Activated B cell treated with CpG ODN at 0.5 μM for 24 hours (primary cell): Measurements from ENCODE around the gene CLIC4. TPM values are rescaled to one million over a fixed set of nuclear protein-coding genes. Genes with fewer than 3 reads are reported as not detected.
"Not testable (repeated sequence)": the region's sequence is repeated elsewhere in the genome, so short reads cannot be mapped to it uniquely, and the experiment has no call there.

Experiments used
- ATAC-seq: fragments of 200-7000 bp; cut with Tn5 transposase; one replicate; pipeline ENCODE4 v1.10.0; 2021; ENCODE audit warnings: low read depth, mild to moderate bottlenecking, moderate library complexity
- CTCF ChIA-PET: fragments of 350-600 bp; sonication (Branson Sonifier 250); formaldehyde crosslinking; loops from one replicate; lab custom pipeline; 2021; ENCODE audit warnings: antibody characterized with exemption; lab: Charles Lee
- POLR2A ChIA-PET: fragments of 350-600 bp; sonication (Branson Sonifier 250); formaldehyde crosslinking; loops from one replicate; lab custom pipeline; 2021; ENCODE audit warnings: antibody characterized with exemption; lab: Charles Lee
- DNase-seq: peaks from one replicate; pipeline ENCODE4 v3.0.0; 2022
- H3K27ac Mint-ChIP-seq: one replicate; pipeline ENCODE4 v1.8.0; 2020; ENCODE audit warnings: mixed read lengths
- H3K27me3 Mint-ChIP-seq: one replicate; pipeline ENCODE4 v1.8.0; 2021; ENCODE audit warnings: mixed read lengths
- H3K36me3 Mint-ChIP-seq: one replicate; pipeline ENCODE4 v1.8.0; 2021; ENCODE audit warnings: low read depth, mixed read lengths
- H3K4me1 Mint-ChIP-seq: one replicate; pipeline ENCODE4 v1.8.0; 2021; ENCODE audit warnings: mixed read lengths
- H3K4me3 Mint-ChIP-seq: one replicate; pipeline ENCODE4 v1.8.0; 2020; ENCODE audit warnings: mild to moderate bottlenecking, mixed read lengths
- H3K9me3 Mint-ChIP-seq: one replicate; pipeline ENCODE4 v1.8.0; 2020; ENCODE audit warnings: mixed read lengths
- CTCF ChIP-seq: fragments of 200-600 bp; IDR thresholded peaks from one replicate; pipeline ENCODE4 v1.8.0; 2022; ENCODE audit warnings: antibody characterized with exemption, mild to moderate bottlenecking
- intact Hi-C: fragments of 100-400 bp; cut with micrococcal nuclease; formaldehyde crosslinking; loops from one replicate; pipeline ENCODE4 v1.15.1; 2024
- total RNA-seq: library from RNA; stranded (reverse); gene quantifications from 2 replicates; pipeline ENCODE4 v1.2.3, GENCODE V29; 2022

The CLIC4 gene
- total RNA-seq, 1 donor from 2014 or later: 99.8 TPM

- Mint-ChIP-seq H3K27ac (no peak overlapping the region), H3K36me3 (no peaks in the 10 kb centered on the region), H3K27me3 (no peaks in the 10 kb centered on the region), H3K4me3 (no peak overlapping the region), H3K9me3 (no peaks in the 10 kb centered on the region), H3K4me1 (peaks cover 25% of the 10 kb centered on the region)
- ChIA-PET POLR2A (no interaction called here), CTCF (interaction anchor here (2.9 kb wide), 1 partner anchor 11 kb away, joined by 15 read pairs; no protein-coding TSS in a partner anchor)
- ATAC-seq (no peak), DNase-seq (no peak)
- no peak for TF ChIP-seq CTCF
- intact Hi-C loops: no loop called here
Observed at GRCh38 chr1:24699628-24700027, 45.6 kb upstream of the CLIC4 start.

- no peak overlapping the region for H3K4me3 Mint-ChIP-seq
Observed at GRCh38 chr1:24702511-24703293, 42.5 kb upstream of the CLIC4 start.

GRCh38 chr1:24704411-24705259 lies 40.6 kb upstream of the CLIC4 start:
- TF ChIP-seq CTCF: no peak
- peak overlapping the region; percentile 65 for H3K4me3 Mint-ChIP-seq
- POLR2A ChIA-PET: interaction anchor here (0.5 to 1.0 kb wide), 4 partner anchors 28 to 746 kb away, joined by 3 to 11 read pairs (median 5); partner anchors contain the start of gene CLIC4
- CTCF ChIA-PET: interaction anchor here (0.9 to 1.4 kb wide), 2 partner anchors 16 to 126 kb away, joined by 5 read pairs; no protein-coding TSS in a partner anchor
- no peak for DNase-seq
- H3K4me1 Mint-ChIP-seq: peaks cover 15% of the 10 kb centered on the region
- intact Hi-C loops: no loop called here
- ATAC-seq: no peak
- H3K36me3 Mint-ChIP-seq: no peaks in the 10 kb centered on the region
- H3K27me3 Mint-ChIP-seq: no peaks in the 10 kb centered on the region
- H3K27ac Mint-ChIP-seq: peak overlapping the region; percentile 37
- H3K9me3 Mint-ChIP-seq: no peaks in the 10 kb centered on the region

More at GRCh38 chr1:24702511-24703293, 42.5 kb upstream of the CLIC4 start:
- DNase-seq (no peak), ATAC-seq (no peak)
- ChIA-PET CTCF (no interaction called here), POLR2A (interaction anchor here (0.7 kb wide), 1 partner anchor 513 kb away, joined by 4 read pairs; no protein-coding TSS in a partner anchor)
- H3K27ac Mint-ChIP-seq: no peak overlapping the region
- H3K36me3 Mint-ChIP-seq: no peaks in the 10 kb centered on the region
- no peaks in the 10 kb centered on the region for H3K27me3 Mint-ChIP-seq
- no peak for TF ChIP-seq CTCF
- no peaks in the 10 kb centered on the region for H3K9me3 Mint-ChIP-seq
- peaks cover 12% of the 10 kb centered on the region for H3K4me1 Mint-ChIP-seq
- intact Hi-C loops: no loop called here

GRCh38 chr1:24705260-24706073 lies 39.8 kb upstream of the CLIC4 start:
- no peaks in the 10 kb centered on the region for H3K9me3 Mint-ChIP-seq
- peaks cover 15% of the 10 kb centered on the region for H3K4me1 Mint-ChIP-seq
- DNase-seq (peak; percentile 17), ATAC-seq (peak; percentile 96)
- H3K27ac Mint-ChIP-seq: peak overlapping the region; percentile 37
- no peaks in the 10 kb centered on the region for H3K36me3 Mint-ChIP-seq
- no peaks in the 10 kb centered on the region for H3K27me3 Mint-ChIP-seq
- H3K4me3 Mint-ChIP-seq: peak overlapping the region; percentile 65
- POLR2A ChIA-PET: interaction anchor here (0.5 to 1.0 kb wide), 8 partner anchors 16 to 747 kb away, joined by 3 to 12 read pairs (median 4); partner anchors contain the start of gene CLIC4
- CTCF ChIA-PET: interaction anchor here (0.9 to 1.4 kb wide), 2 partner anchors 17 to 125 kb away, joined by 5 read pairs; no protein-coding TSS in a partner anchor
- TF ChIP-seq CTCF: no peak
- intact Hi-C loops: no loop called here

- intact Hi-C loops, ATAC-seq, H3K9me3 Mint-ChIP-seq, DNase-seq, H3K27ac Mint-ChIP-seq, H3K27me3 Mint-ChIP-seq, H3K4me3 Mint-ChIP-seq, H3K36me3 Mint-ChIP-seq: not testable (repeated sequence)
- POLR2A ChIA-PET: interaction anchor here (0.6 to 0.7 kb wide), 2 partner anchors 33 to 35 kb away, joined by 3 to 4 read pairs; no protein-coding TSS in a partner anchor
- peaks cover 15% of the 10 kb centered on the region for H3K4me1 Mint-ChIP-seq
- CTCF ChIA-PET: interaction anchor here (1.4 kb wide), 1 partner anchor 17 kb away, joined by 5 read pairs; no protein-coding TSS in a partner anchor
Observed at GRCh38 chr1:24706074-24706389, 39.2 kb upstream of the CLIC4 start.
